Prostate gland (tissue), 2 donors: ENCODE measurements around the gene DDX23.

Experiments used
- CTCF ChIP-seq, 4 experiments: fragments of 200-600 bp in 2 of 4; fragments of 450-650 bp in 2 of 4; sonication (generic) in 2 of 4; IDR thresholded peaks; 1 replicate in 3 of 4; 2 replicates in 1 of 4; pipeline ENCODE4 v1.5.1; 2016 to 2019; ENCODE audit warnings: antibody characterized with exemption in 4 of 4, mild to moderate bottlenecking in 2 of 4, moderate library complexity in 2 of 4
- POLR2A ChIP-seq: fragments of 450-650 bp; IDR thresholded peaks from one replicate; pipeline ENCODE4 v1.6.1; 2016; ENCODE audit warnings: antibody characterized with exemption, mild to moderate bottlenecking
- POLR2AphosphoS5 ChIP-seq: sonication (generic); formaldehyde crosslinking; IDR thresholded peaks from one replicate; pipeline ENCODE4 v1.6.1; 2017; ENCODE audit warnings: antibody characterized with exemption

- TF ChIP-seq POLR2A (no peak), CTCF (IDR thresholded peaks at IDR 0.05) (no peak), POLR2AphosphoS5 (no peak)
These were observed 28.7 kb upstream of the DDX23 start for GRCh38 chr12:48880647-48881046.
